ENCODE data around the gene CD164L2. TPM values are rescaled to one million over a fixed set of nuclear protein-coding genes. Genes with fewer than 3 reads are reported as not detected.

Gene CD164L2
- total RNA-seq, 4 donors from 2014 or later = not detected

- TF ChIP-seq POLR2AphosphoS5 (IDR thresholded peaks at IDR 0.05) (peak; percentile 78), POLR2A (IDR thresholded peaks at IDR 0.05) (peak in 1 of 2 donors; percentile 12), EP300 (IDR thresholded peaks at IDR 0.05) (no peak)
- TF ChIP-seq, protein P1, sequence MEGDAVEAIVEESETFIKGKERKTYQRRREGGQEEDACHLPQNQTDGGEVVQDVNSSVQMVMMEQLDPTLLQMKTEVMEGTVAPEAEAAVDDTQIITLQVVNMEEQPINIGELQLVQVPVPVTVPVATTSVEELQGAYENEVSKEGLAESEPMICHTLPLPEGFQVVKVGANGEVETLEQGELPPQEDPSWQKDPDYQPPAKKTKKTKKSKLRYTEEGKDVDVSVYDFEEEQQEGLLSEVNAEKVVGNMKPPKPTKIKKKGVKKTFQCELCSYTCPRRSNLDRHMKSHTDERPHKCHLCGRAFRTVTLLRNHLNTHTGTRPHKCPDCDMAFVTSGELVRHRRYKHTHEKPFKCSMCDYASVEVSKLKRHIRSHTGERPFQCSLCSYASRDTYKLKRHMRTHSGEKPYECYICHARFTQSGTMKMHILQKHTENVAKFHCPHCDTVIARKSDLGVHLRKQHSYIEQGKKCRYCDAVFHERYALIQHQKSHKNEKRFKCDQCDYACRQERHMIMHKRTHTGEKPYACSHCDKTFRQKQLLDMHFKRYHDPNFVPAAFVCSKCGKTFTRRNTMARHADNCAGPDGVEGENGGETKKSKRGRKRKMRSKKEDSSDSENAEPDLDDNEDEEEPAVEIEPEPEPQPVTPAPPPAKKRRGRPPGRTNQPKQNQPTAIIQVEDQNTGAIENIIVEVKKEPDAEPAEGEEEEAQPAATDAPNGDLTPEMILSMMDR (IDR thresholded peaks at IDR 0.05) = peak in 1 of 4 experiments; percentile 11
- H3K27me3 ChIP-seq = no peaks in the 10 kb centered on the region
- peak; percentile 87 for ATAC-seq
- WGBS, 2 donors (ENCODE audit: low coverage in 1 of 2) = 3 to 6% methylated on average over 12 to 15 of the region's 17 CpGs
- H3K36me3 ChIP-seq = peaks cover 0 to 28% of the 10 kb centered on the region in 2 donors
- no peaks in the 10 kb centered on the region for H3K9me3 ChIP-seq
- H3K4me1 ChIP-seq = peaks cover 49 to 98% (median 60%) of the 10 kb centered on the region in 3 donors
- H3K27ac ChIP-seq = peak overlapping the region; percentile 84 to 88 (median 86)
- peak overlapping the region; percentile 10 to 44 for H3K4me3 ChIP-seq
Measured at GRCh38 chr1:27428316-27429028, 45.3 kb upstream of the CD164L2 start.

DNA sequence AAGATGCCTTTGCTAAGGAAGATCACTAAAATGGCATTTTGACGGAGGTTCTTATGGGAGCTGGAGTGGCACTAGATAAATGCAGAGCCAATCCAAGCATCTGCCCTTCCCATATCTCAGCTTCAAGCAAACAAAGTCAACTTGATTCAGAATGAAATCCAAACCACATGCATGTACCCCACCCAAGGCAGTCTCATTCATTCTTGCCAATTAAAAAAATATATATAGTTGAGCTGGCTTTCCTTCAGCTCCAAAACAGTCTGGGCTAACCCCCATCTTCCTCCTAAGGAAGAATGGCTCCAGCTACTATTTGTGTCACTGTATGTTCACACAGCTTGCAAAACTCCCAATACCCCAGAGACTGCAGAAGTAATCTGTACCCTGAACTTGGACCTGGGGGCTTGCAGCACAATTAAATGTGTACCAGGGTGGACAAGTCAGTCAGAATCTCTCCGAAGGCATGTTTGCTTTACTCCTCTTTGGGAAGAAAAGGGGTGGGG, 44.7 kb upstream of the CD164L2 start:
- no peaks in the 10 kb centered on the region for H3K27me3 ChIP-seq
- H3K27ac ChIP-seq = peak overlapping the region; percentile 84 to 88 (median 86)
- H3K4me3 ChIP-seq = peak overlapping the region; percentile 10 to 44
- no peak for ATAC-seq
- peaks cover 43 to 98% (median 55%) of the 10 kb centered on the region in 3 donors for H3K4me1 ChIP-seq
- TF ChIP-seq POLR2AphosphoS5 (IDR thresholded peaks at IDR 0.05) (no peak), EP300 (IDR thresholded peaks at IDR 0.05) (no peak), POLR2A (IDR thresholded peaks at IDR 0.05) (no peak)
- TF ChIP-seq, protein P1 (IDR thresholded peaks at IDR 0.05) = no peak
- H3K9me3 ChIP-seq = no peaks in the 10 kb centered on the region
- H3K36me3 ChIP-seq = peaks cover 0 to 28% of the 10 kb centered on the region in 2 donors
- 38 to 67% methylated on average over 1 of the region's 2 CpGs for whole genome bisulfite sequencing, 2 donors (ENCODE audit: low coverage in 1 of 2)

- Histone ChIP-seq H3K36me3 (peaks cover 0 to 28% of the 10 kb centered on the region in 2 donors), H3K4me3 (peak overlapping the region in 1 of 2 donors; percentile 44), H3K4me1 (peaks cover 43 to 99% (median 51%) of the 10 kb centered on the region in 3 donors), H3K9me3 (no peaks in the 10 kb centered on the region), H3K27me3 (no peaks in the 10 kb centered on the region), H3K27ac (peak overlapping the region; percentile 84 to 88 (median 86))
- TF ChIP-seq, protein P1 (IDR thresholded peaks at IDR 0.05) = no peak
- peak in 1 of 2 donors; percentile 14 for TF ChIP-seq POLR2A (IDR thresholded peaks at IDR 0.05)
- ATAC-seq = no peak
- 24 to 26% methylated on average over 2 of the region's 2 CpGs for WGBS, 2 donors (ENCODE audit: low coverage in 1 of 2)
Measured at GRCh38 chr1:27427329-27427728, 44.2 kb upstream of the CD164L2 start.

- 78 to 88% methylated on average over 2 to 4 of the region's 4 CpGs for WGBS, 2 donors (ENCODE audit: low coverage in 1 of 2)
- H3K4me3 ChIP-seq = no peak overlapping the region
- peaks cover 0 to 28% of the 10 kb centered on the region in 2 donors for H3K36me3 ChIP-seq
- H3K4me1 ChIP-seq = peaks cover 22 to 99% (median 41%) of the 10 kb centered on the region in 3 donors
- no peak for ATAC-seq
- TF ChIP-seq POLR2AphosphoS5 (IDR thresholded peaks at IDR 0.05) (no peak), EP300 (IDR thresholded peaks at IDR 0.05) (no peak), POLR2A (IDR thresholded peaks at IDR 0.05) (no peak)
- TF ChIP-seq, protein P1 (IDR thresholded peaks at IDR 0.05) = no peak
- no peaks in the 10 kb centered on the region for H3K9me3 ChIP-seq
- peak overlapping the region in 2 of 4 donors; percentile 19 to 51 for H3K27ac ChIP-seq
- H3K27me3 ChIP-seq = no peaks in the 10 kb centered on the region
Measured at GRCh38 chr1:27423709-27424108, 40.6 kb upstream of the CD164L2 start.

Measured in gastroesophageal sphincter (tissue), 4 donors.